Activated CD4-positive, alpha-beta T cell treated with anti-CD3 and anti-CD28 coated beads, Interleukin-2, amount 50 U/mL, for 1 hour (primary cell): ENCODE data around the gene SLC5A5.
A peak's percentile ranks its signal among the peaks of the same experiment; 100 is the strongest.

Experiments used
- DNase-seq: peaks from one replicate; pipeline ENCODE4 v3.0.0-alpha.2; 2020

Gene SLC5A5

DNA sequence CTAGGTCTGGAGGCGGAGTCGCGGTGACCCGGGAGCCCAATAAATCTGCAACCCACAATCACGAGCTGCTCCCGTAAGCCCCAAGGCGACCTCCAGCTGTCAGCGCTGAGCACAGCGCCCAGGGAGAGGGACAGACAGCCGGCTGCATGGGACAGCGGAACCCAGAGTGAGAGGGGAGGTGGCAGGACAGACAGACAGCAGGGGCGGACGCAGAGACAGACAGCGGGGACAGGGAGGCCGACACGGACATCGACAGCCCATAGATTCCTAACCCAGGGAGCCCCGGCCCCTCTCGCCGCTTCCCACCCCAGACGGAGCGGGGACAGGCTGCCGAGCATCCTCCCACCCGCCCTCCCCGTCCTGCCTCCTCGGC is at the start of gene SLC5A5:
Gene SLC5A5, plus strand, starts transcription at position 68 of the 373 bp plus-strand sequence. CDS start 375 bp downstream, outside the sequence.
- DNase-seq, result no peak

DNA sequence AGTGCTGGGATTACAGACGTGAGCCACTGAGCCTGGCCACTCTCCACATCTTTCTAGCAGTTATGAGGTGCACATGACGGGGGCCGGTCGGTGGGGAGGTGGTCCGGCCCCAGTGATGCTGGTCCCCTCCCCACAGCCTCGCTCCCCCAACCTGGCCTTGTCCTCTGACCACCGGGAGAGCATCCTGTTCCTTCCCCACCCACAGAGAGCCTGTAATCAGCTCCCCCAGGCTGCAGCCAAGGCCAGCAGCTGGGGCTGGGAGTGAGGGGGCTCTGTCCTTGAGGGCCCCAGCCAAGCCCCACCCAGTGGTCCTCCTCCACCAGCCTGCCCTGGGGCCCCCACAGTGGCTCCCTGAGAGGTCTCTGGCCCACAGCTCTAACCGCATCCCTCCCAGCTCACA is 47.4 kb upstream of the SLC5A5 start:
- DNase-seq, result no peak

- no peak for DNase-seq
Observed at GRCh38 chr19:17826508-17827056, 45.2 kb upstream of the SLC5A5 start.

- DNase-seq, result no peak
Observed at GRCh38 chr19:17829855-17830566, 41.7 kb upstream of the SLC5A5 start.

DNA sequence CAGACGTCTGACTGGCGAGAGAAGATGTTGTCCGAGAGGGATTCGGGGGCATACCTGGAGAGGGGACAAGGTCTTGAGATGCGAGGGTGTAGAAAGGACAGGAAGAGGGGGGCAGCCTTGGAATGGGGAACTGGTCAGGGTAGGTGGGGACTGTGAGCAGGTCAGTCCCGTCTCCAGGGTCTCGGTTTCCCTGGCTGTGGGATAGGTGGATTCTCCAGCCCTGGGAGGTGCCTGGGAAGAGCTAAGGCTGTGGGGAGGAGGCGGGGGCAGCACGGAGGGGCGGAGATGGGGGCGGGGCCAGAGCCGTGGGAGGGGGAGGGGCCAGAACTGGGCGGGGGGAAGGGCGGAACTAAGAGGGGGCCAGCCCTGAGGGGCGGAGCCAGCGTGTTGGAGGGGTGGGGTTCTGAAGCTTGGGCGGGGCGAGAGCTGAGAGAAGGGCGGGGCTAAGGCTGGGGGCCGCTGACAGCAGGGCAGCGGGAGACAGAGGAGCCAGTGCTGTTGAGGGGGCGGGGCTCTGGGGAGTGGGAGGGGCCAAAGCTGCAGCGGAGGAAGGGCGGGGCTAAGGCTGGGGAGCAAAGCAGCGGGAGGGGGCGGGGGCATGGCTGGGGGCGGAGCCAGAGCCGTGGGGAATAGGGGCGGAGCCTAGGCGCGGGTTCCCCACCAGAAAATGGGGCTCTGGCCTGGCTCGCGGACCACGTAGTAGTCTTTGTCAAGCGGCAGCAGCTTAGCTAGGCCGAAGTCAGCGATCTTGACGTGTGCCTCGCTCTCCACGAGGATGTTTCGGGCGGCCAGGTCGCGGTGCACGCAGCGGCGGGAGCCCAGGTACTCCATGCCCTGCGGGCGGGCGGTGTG is 41.0 kb upstream of the SLC5A5 start:
- peak; percentile 51 for DNase-seq

DNA sequence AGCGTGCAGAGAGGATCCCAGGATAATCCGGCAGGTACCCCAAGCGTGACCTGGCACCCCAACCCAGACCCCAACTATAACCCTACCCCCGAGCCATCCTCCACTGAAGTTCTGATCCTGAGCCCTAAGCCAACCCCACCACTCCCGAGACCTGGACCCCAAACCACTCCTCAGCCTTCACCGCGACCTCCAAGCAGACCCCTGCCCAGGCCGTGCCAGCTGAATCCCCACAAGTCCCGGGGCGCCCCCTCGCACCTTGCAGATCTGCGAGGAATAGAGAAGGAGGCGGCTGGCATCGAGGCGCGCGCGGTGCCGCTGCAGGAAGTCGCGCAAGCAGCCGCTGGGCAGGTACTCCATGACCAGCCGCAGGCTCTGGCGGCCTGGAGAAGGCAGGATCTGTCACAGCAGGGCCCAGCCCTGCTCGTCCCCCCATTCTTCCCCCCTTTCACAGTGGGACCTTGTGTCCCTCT is 40.3 kb upstream of the SLC5A5 start:
- DNase-seq, result no peak

DNA sequence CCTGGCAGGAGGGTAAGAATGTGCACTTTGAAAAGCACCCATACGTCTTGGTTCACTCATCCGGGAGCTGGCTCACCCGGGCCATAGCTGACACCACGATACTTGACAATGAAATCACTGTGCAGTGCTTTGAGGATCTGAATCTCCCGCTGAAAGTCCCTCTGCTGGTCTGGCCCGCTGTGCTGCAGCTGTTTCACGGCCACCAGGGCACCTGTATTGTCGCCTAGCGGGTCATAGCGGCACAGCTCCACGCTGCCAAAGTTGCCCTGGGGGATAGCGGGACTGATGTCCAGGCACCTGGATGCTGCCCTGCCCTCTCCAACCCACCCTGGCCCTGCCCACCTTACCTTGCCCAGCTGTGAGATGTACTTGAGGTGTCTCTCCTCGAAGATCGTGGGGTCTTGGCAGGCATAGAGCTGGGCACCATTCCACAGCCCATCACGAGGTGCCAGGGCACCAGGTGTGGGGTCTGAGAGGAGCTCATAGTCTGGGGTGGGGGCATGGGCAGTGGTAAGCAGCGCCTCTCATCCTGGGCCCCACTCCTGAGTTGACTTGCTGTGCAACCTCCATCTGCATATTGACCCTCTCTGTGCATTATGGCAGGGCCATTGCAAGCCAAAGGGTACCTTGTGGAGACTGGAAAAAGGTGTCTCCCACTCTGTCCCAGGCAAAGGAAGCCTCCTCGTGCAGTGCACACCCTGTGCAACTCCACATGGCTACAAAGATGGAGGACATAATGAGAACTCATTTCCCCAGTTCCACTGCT is 39.1 kb upstream of the SLC5A5 start:
- DNase-seq, result no peak

GRCh38 chr19:17834350-17835181 is 37.2 kb upstream of the SLC5A5 start:
- DNase-seq, result no peak

GRCh38 chr19:17835182-17836006 is 36.4 kb upstream of the SLC5A5 start:
- DNase-seq, result no peak

DNA sequence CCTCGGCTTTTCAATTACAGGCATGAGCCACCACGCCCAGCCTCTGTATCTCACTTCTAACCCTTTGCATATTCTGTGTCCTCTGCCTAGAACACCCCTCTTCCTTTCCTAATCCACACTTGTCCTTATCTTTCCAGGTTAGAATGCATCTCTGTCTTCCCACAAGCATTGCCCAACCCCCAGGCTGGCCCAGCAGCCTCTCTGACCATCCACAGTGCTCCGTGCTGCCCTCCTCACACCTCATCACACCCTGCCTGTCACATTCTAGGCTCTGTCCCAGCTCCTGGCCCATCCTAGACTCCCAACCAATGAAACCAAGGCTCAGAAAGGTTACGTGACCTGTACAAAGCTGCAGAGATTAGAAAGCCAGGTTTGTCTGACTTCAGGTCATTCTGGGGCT is 35.2 kb upstream of the SLC5A5 start:
- DNase-seq, result no peak

- DNase-seq, result no peak
Observed at GRCh38 chr19:17837972-17838371, 33.8 kb upstream of the SLC5A5 start.

DNA sequence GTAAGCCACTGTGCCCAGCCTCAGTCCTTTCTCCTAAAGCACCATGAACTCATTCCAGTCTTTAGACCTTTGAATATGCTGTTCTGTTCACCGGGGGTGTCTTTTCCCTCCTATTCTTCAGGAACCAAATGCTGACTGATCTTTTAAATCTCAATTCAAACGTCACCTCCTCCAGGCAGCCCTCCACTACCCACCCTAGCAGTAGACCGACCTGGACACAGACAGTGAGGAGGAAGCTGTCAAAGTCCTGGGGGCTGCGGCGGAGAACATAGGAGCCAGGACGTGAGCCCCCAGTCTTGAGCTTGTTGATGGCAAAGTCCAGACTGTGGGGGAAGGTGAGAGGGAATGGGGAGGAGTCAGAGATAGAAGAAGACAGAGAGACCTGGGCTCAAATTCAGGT is 31.7 kb upstream of the SLC5A5 start:
- DNase-seq, result no peak

DNA sequence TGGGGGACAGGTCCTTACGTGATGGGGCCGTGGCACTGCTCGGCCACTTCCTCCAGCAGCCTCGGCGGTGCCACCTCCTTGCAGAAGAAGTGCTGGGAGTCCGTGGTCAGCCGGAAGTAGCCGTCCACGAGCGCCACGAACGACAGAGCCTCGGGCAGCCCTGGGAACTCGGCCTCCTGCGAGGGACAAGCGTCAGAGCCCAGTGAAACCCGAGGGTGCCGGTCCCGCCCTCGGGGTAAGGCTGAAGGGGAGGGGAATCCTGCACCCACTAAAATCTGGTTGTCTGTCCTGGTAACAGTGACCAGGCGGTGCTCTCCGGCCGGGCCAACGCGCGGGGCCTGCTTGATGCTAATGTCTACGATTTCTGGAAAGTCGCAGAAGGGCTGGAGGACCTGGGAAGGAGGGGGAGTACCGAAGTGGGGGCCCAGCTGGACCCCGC is 30.4 kb upstream of the SLC5A5 start:
- DNase-seq, result no peak

DNA sequence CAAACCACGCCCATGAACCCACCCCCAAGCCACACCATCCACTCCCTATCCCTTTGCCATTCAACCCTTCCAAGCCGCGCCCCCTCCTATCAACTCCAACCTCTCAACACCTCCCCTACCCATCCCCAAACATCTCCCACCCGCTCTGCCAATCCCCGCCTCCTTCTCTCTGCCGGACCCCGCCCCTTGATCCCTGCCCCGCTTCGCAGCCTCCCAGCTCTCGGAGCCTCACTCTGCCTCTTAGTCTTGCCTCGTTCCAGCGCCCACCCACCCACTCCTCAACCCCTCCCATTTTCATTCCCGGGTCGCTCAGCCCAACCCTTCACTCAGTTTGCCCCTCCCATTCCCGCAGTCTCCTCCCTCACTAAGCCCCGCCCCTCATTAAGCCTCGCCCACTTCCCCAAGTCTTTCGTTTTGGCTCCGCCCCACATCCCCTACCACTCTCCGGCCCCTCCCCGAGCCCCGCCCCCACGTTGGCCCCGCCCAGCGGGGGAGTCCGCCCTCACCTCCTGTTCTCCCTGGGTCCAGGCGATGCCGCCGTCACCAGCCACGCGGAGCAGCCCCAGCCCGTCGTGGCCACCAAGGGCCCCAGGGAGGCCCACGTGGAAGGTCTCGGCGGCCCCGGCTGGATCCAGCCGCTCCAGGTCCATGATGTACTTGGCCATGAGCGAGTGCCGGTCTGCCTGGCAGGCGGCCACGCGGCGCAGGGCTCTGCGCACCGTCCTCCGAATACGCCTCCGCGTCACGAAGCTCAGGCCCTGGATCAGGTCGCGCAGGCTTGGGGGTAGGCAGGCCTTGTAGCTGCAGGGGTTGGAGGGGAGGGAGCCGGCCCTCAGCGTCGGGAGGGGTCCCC is 29.7 kb upstream of the SLC5A5 start:
- DNase-seq, result peak; percentile 57

- DNase-seq, result no peak
Observed at GRCh38 chr19:17842663-17843291, 29.0 kb upstream of the SLC5A5 start.

GRCh38 chr19:17843292-17843827 is 28.4 kb upstream of the SLC5A5 start:
- DNase-seq, result no peak

DNA sequence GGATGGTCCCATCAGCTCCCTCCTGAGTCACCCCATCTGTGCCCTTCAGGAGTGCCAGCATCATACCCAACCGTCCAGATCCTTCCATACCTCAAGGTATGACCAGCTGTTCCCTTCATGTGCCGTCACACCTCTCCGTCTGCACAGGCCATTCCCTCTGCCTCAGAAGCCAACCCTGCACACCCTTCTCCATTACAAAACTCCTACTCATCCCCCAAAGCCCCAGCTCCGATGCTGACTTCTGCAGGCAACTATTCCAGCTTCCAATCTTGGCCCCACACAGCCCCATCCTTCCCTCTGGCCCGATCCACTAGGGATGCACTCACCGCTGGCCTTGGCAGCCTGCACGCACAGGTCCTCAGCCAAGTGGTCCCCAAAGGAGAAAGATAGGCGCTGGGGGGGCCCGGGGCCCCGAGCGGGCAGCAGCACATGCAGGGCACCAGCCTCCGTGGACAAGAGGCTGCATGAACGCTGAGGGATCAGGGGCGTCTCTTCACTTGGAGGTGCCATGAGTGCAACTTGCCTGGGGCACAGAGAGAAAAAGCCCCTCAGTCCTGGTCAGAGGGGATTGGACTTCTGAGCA is 27.7 kb upstream of the SLC5A5 start:
- DNase-seq, result no peak

GRCh38 chr19:17846146-17846545 is 25.6 kb upstream of the SLC5A5 start:
- DNase-seq, result peak; percentile 27
